Activated CD8-positive, alpha-beta memory T cell treated with anti-CD3 and anti-CD28 coated beads, Interleukin-2, amount 50 U/mL, for 1 hour (primary cell): ENCODE results near the gene CDH22.

Experiments
- DNase-seq: peaks from one replicate; pipeline ENCODE4 v3.0.0-alpha.2; 2020; ENCODE audit errors: extremely low read depth

CDH22 gene, protein sequence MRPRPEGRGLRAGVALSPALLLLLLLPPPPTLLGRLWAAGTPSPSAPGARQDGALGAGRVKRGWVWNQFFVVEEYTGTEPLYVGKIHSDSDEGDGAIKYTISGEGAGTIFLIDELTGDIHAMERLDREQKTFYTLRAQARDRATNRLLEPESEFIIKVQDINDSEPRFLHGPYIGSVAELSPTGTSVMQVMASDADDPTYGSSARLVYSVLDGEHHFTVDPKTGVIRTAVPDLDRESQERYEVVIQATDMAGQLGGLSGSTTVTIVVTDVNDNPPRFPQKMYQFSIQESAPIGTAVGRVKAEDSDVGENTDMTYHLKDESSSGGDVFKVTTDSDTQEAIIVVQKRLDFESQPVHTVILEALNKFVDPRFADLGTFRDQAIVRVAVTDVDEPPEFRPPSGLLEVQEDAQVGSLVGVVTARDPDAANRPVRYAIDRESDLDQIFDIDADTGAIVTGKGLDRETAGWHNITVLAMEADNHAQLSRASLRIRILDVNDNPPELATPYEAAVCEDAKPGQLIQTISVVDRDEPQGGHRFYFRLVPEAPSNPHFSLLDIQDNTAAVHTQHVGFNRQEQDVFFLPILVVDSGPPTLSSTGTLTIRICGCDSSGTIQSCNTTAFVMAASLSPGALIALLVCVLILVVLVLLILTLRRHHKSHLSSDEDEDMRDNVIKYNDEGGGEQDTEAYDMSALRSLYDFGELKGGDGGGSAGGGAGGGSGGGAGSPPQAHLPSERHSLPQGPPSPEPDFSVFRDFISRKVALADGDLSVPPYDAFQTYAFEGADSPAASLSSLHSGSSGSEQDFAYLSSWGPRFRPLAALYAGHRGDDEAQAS

DNA sequence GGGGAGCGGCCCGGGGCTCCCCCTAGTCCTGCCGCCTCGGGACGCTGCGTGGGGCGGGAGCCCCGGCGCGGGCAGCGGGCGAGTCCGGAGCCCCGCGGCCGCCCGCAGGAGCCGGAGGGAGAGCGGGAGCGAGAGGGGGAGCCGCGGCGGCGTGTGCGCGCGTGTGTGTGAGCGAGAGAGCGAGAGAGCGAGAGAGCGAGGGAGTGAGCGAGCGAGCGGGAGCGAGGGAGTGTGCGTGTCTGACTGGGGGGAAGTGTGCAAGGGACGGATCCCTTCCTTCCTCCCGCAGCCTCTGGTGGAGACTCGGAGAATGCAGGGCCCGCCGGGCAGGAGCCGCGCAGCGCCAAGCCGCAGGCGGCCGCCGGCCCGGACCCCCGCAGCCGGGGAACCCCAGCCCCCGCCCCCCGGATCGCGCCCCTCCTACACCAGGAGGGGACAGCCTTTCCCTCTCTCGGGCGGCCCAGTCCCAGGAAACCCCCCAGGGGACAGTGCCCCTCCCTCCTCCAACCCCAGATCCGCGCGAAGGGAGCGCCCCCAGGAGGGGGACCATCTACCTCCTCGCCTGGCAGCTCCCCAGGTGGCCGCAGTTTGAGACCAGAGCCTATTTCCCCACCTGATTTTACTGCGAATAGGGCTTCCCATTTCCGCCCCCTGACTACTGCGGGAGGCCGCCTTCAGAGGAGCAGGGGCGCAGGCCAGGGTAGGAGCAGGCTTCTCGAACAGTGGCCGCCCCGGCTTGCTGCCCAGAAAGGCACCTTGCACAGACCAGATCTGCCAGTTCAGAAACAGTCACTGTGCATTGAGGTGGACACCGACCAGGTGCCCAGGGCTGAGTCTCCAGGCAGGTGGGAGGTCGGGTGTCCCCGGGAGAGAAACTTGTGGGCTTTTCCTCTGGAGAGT is at the start of gene CDH22:
Gene CDH22, minus strand, starts transcription at position 241 of the 900 bp plus-strand sequence. CDS start 57,204 bp downstream, outside the sequence.
- DNase-seq: no peak

DNA sequence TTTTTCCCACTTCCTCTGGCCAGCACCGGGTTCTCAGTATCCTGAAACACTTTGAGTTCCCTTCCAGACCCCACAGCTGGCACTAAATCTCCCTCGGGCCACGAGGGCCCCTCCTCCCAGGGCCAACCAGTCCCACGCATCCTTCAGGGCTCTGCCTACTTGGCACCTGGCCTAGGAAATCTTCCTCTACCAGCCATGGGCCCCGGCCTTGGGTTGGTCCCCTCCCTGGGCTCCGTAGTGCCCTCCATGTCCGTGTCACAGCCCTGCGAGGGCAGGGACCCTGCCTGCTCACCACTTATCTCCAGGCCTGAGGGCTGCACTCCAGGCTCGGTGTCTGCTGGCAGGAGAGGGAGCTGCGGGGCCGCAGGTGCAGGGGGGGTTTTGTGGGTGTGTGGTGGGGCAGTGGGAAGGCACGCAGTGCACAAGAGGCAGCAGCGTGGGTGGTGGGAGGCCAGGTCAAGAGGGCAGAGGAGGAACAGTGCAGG is 48.8 kb upstream of the CDH22 start:
- DNase-seq: no peak

DNA sequence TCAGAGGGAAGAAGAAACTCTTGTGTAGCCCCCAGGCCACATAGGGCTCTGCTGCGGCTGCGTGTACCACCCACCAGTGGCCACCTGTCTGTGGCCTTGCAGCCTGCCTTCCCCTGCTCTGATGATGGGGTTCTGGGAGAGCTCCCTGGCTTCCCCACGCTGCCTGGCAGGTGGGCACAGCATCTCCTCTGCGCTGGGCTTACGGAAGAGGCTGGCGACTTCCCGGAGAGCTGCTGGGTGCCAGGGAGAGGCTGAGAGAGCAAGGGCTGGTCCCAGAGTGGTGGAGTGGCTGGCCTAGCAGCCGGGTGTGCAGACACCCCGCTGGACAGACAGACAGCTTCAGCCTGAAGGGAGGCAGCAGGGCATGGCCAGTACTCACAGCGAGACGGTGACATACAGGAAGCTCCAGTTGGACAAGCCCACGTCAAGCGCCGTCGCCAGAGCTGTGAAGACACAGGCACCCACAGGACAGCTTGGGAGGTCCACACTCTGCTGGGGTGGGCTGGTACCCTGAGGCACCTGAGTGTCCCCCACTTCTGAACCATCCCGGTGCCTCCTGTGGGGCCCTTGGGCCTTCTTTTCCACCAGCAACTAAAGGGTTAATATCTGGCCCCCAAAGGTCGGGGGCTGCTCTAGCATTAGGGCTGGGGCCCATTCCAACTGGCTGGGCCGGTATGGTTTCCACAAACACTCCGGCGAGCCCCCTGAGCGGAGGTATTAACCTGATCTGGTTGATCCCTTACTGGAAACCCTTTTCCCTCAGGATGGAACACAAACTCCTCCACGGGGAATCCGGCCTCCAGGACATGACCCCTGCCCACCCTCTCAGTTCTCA is 48.1 kb upstream of the CDH22 start:
- no peak for DNase-seq

DNA sequence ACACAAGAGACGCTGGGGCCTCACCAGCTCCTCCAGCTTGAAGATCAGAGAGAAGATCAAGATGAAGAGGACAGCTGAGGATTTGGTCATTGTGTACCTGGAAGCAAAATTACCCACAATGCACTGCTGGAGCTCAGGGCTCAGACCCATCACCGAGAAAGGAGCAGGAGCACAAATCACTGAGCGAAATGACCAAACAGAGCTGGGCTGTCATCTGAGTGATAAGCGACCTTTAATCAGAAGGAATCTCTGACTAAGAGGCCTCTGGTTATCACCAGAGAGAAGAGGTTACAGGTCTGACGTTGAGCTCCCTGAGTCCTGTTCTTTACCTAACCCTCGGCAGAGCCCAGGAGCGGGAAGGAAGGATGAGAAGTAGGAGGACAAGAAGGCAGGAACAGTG is 47.5 kb upstream of the CDH22 start:
- DNase-seq: no peak

DNA sequence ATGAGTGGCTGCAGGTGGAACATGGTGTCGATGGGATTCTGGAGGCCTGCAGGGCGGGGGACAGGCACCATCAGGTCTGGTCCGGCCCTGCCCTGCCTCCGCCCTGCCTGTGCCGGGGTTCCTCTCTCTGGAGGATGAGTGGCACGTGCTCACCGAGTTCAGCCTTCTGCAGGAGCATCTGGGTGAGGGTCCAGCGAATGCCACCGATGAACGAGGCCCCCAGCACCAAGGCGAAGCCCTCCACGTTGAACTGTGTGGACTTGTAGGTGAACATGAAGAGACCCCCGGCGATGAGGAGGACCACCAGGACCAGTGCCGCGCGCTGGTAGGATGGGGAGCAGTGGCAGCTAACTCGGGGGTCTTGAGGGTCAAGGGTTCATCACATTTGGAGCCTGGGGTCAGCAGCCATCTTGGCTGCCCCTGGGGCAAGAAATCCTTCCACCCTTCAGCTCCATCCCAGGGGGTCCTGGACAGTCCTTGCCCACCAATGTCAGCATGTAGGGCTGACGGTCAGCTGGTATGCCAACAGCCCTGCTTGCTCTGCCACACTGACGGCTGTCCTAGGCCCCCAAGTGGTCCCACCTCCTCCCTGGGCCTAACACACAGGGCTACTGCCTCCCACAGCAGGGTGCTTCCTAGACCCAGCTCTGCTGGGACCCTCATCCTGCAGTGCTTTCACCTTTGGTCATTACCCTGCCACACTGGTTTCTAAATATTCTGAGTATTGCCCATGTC is 46.8 kb upstream of the CDH22 start:
- no peak for DNase-seq

DNA sequence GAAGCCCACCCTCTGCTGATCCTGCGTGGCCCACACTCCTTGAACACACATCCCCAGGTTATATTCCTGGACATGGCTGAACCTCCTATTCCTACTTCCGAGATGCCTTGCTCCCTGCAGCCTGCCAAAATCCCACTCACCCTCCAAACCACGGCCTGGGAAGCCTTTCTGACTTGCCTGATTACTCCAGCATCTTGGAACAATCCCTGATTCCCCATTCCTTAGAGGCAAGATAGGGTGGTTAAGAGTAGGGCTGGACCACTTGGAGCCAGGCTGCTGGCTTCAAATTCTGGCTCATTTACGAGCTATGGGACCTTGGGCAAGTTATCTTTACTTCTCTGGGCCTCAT is 45.9 kb upstream of the CDH22 start:
- DNase-seq: no peak

DNA sequence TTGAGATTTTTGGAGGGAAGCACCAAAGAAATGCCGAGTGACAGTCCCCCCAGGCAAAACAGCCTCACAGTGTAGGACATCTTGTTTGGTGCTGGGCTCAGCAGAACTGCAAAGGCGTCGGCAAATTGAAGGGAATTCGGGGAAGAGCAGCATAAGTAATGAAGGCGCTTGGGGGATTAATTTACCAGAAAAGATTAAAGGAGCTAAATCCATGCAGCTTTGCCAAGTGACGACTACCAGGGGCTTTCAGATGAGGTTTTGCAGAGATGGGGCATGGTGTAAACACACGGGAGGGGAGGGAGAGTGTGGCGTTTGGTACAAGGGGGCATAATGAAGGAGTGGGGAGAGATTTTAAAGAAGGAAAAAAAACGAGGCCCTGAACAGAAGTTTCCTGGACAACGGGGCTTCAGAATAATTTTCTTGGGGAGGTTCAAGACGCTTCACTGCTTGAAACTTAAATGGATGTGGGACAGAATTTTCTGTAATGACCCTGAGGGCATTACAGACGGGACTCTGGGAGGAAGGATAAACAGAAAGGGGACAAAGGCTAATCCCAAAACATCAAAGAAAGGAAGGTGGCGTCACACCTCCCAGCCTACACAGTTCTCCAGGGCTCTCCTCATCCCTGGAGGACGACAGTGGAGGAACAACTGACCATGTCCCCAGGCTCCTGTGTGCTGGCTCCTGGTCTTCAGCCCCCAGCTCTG is 45.4 kb upstream of the CDH22 start:
- no peak for DNase-seq

DNA sequence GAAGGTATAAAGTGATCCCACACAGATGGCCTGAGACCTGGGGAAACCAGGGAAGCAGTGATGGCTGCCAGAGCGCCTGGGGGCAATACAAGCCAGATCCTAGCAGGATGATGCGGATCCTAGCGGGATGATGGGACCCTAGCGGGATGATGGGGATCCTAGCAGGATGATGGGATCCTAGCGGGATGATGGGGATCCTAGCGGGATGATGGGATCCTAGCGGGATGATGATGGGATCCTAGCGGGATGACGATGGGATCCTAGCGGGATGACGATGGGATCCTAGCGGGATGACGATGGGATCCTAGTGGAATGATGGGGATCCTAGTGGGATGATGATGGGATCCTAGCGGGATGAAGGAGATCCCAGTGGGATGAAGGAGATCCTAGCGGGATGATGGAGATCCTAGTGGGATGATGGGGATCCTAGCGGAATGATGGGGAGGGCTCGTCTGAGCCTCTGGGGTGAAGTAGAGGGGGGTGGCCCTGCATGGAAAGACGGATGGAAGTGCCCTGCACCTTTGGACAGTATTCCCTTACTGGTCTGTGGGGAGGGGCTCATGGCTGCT is 44.2 kb upstream of the CDH22 start:
- no peak for DNase-seq

DNA sequence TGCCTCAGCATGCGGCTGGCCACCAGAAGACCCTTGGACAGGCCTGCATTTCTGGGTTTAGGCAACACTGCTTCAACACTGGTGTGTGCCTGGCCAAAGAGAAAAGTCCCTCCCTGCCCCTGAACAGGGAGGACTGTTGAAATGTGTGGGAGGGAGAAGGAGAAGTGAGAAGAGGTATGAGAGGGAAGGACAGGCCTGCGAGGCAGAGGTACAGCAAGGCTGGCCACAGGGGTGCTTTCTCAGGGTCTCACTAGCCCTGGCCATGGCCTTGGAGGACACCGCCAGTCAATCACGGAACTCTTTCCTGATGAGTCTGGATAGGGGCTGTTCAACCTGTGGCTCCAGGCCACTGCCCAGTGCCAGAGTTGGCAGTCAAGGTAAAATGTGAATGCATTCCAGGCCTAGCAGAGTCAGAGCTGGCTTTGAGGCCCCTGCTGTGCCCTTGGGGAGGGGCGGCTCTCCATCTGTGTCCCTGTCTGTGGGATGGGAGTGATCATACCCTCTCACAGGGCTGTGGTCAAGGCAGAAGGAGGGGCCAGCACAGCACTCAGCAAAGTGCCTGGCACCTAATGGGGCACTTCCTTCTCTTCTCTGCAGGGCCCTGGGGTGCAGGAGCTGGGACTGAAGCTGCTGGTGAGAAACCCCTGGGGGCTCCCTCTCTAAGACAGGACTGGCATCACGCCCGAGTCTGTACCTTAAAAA is 43.2 kb upstream of the CDH22 start:
- DNase-seq: no peak

DNA sequence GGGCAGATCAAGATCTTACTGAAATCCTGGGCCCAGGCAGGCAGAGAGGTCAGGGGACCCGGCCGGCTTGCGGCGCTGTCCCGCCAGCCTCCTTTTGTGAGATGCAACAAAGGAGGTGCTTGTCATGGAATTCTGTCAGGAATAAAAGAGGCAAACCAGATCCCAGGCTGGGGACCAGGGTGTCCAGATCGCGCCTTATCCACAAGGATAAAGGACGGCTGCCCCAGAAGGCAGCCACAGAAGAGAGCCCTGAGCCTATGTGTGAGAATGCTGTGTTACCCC is 42.6 kb upstream of the CDH22 start:
- DNase-seq: no peak

DNA sequence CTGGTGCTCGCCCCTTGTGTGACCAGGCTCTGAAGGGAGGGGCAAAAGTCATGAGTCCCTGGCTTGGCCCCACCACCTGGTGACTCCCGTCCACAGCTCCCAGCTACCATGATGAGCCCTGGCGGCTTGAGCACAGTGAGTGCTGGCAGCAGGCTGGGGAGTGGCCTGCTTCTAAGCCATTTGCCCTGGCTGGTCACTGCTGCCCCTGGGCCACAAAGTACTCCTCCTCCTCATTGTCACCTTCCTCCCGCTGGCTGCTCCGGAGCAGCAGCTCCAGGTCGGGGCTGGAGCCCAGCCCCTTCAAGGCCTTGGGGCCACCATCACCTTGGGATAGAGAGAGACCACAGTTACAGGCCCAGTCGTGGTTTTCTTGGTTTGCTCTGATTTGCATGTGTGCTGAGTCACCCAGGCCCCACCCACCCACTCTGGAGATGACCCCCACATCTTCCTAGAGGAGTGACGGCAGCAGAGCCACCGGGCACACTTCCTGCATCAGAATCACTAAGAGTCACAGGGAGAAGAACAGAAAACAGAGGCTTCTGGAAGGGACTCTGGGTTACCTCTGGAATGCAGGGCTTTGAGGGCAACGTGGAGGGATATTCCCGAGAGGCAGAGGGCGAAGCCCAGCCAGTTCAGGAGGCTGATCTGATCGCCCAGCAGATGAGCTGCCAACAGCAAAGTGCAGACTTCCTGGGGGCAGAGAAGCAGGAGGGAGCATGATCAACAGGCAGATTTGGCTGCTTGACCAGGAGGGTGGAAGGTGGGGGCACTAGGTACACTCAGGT is 42.1 kb upstream of the CDH22 start:
- no peak for DNase-seq

DNA sequence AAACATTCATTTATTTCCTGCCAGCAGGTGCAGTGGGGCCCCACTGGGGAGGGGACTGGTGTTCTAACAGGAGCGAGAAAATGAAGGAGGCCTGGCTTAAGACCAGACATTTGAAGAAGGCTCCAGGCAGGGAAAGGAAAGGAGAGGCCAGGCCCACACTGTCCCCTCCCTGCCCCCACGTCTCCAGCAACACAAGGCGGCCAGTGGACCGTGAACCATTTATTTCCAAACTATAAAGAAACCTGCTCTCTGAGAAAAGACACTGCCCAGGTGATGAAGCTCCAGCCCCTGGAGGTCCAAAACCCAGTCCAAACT is 41.4 kb upstream of the CDH22 start:
- DNase-seq: no peak

DNA sequence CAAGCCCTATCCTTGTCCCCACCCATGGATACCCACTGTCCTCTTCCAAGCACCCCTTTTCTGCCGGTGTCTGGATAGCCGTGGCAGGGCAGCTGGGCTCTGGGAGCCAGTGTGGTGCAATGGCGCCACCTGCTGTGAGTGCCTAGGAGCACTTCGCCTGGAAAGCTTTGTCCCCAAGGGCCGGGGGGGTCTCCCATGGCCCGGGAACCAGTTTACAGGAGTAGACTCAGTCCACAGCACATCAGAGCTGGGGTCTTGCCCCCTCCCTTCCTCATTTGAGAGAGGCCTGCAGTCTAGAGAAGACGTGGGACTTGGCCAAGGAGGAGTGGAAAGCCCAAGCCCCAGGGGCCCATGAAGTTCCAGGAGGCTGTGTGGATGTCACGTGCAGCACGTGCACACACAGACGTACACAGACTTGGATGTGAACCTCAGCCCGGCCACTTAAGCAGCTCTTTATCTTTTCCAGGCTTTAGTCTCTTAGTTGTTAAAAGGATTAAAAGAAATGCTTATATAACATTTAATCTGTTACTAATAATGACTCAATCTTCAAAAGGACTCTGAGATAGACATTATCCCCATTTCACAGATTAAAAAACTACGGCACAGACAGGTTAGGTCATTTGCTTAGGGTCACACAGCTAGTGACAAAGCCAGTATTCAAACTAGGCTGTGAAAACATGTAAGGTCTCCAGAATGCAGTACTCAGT is 40.9 kb upstream of the CDH22 start:
- DNase-seq: no peak

DNA sequence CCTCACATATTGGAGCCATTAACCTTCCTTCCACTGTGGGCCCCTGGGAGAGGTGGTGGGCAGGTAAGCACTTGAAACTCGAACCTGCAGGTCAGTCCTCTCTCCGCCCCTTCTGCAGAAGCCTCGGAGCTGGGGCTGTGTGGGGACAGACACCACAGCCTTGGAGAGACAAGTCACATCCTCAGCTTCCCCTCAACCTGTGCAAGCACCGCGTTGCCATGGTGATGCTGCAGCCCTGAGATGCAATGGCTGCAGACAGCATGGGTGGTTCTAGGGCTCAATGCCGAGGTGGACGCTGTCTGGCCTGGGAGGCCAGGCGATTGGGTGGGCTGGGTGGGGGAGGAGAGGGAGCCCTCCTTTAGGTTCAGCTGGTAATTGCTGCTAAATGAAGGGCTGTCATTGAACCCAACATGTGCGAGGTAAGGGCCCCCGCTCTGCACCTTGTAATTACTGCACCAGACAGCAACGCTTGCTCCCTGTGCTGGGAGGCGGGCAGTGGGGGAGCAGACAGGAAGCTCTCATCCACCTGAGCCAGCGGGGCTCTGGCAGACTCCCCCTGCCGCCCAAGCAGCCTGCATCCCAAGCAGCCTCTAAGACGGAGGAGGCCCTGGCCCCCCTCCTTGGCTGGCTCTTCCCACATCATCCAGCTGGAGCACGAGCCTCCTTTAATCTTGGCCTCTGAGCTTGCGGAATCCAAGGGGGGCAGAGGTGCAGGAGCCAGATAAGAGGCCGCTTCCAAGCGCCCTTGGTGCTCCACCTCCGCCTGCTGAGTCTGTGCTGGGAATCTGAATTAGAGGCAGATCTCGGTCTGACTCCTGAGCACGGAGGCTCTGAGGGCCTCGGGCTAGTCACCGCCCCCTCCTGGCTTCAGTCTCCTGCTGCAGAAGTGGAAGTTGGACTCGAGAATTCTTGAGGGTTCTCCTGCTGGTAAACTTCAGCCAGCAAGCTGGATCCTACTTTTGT is 39.8 kb upstream of the CDH22 start:
- DNase-seq: no peak

DNA sequence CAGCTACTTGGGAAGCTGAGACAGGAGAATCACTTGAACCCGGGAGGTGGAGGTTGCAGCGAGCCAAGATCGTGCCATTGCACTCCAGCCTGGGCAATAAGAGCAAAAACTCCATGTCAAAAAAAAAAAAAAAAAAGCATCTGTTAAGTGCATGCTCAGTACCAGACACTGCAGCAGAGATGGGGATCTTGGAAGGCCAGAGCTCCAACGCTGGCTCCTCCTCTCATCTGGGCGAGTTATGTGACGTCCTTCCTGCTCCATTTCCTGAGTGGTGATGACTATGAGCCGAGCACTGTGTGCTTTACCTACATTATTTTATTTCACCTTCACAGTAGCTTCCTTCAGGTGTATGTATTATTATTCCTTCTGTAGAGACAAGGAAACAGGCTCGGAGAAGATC is 38.5 kb upstream of the CDH22 start:
- no peak for DNase-seq

DNA sequence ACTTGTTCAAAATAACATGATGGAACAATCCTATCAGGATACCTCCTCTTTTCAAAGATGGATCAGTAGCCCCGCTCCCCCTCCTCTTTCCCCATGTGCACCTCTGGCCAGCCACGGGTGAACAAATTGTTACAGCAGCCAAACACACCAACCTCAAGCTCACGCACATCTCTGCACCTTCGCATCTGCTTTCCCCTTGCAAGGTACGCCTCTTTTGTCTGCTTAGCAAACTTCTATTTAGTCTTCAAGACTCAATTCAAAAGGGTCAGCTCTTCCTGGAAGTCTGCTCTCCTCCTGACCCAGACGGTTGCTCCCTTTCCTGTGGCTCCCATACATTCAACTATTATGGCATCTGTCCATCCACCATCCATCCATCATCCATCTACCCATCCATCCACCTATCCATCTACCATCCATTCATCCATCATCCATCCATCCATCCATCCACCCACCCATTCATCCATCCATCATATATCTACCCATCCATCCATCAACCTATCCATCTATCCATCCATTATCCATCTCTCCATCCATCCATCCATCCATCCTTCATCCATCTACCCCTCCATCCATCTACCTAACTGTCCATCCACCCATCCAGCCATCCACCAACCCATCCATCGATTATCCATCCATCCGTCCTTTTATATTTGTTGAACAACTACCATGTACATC is 36.3 kb upstream of the CDH22 start:
- no peak for DNase-seq
